Osteoblast (primary cell): ENCODE measurements around the gene TLR3. TPM values are rescaled to one million over a fixed set of nuclear protein-coding genes. Genes with fewer than 3 reads are reported as not detected.

Experiments
- DNase-seq: peaks from one replicate; pipeline ENCODE4 v3.0.0; 2011; ENCODE audit warnings: low spot score, mixed read lengths; ENCODE audit not compliant: insufficient read length; ENCODE audit errors: missing footprints
- H2AFZ ChIP-seq: 2 replicates; pipeline ENCODE4 v1.6.0; 2011; ENCODE audit warnings: mild to moderate bottlenecking, low read length
- H3K27ac ChIP-seq: 2 replicates; pipeline ENCODE4 v1.5.1; 2011; ENCODE audit warnings: mild to moderate bottlenecking, low read depth, low read length, moderate library complexity
- H3K27me3 ChIP-seq: 2 replicates; pipeline ENCODE4 v1.6.0; 2012; ENCODE audit warnings: mild to moderate bottlenecking, control low read depth, inconsistent platforms, low read length, moderate library complexity; ENCODE audit not compliant: insufficient read depth
- H3K36me3 ChIP-seq: 2 replicates; pipeline ENCODE4 v1.5.1; 2011; ENCODE audit warnings: mild to moderate bottlenecking, low read length, control low read depth, moderate library complexity; ENCODE audit not compliant: insufficient read depth
- H3K4me1 ChIP-seq: 2 replicates; pipeline ENCODE4 v1.5.1; 2011; ENCODE audit warnings: mild to moderate bottlenecking, low read length, control low read depth, moderate library complexity; ENCODE audit not compliant: insufficient read depth
- H3K4me2 ChIP-seq: 2 replicates; pipeline ENCODE4 v1.6.0; 2011; ENCODE audit warnings: mild to moderate bottlenecking, low read length; ENCODE audit not compliant: insufficient read depth
- H3K4me3 ChIP-seq: fragments of 200-600 bp; sonication (generic); 3 replicates; pipeline ENCODE4 v1.5.1; 2012; ENCODE audit warnings: mild to moderate bottlenecking, low read length, inconsistent platforms; ENCODE audit not compliant: insufficient read depth
- H3K79me2 ChIP-seq: 2 replicates; pipeline ENCODE4 v1.6.0; 2012; ENCODE audit warnings: mild to moderate bottlenecking, low read length, control low read depth, inconsistent platforms; ENCODE audit not compliant: insufficient read depth
- H3K9me3 ChIP-seq: 2 replicates; pipeline ENCODE4 v1.5.1; 2011; ENCODE audit warnings: low read depth, low read length, control low read depth
- H4K20me1 ChIP-seq: 2 replicates; pipeline ENCODE4 v1.6.0; 2012; ENCODE audit warnings: mild to moderate bottlenecking, low read length, control low read depth; ENCODE audit not compliant: insufficient read depth
- total RNA-seq: library from RNA; depleted of rRNA; stranded (reverse); fragments of >200 nt; gene quantifications from 2 replicates; pipeline ENCODE4 v1.2.3, GENCODE V29; 2012
- TF ChIP-seq, protein P1 (sequence below): IDR thresholded peaks from 2 replicates; pipeline ENCODE4 v1.5.1; 2011; ENCODE audit warnings: mild to moderate bottlenecking, low read depth, low read length, moderate library complexity; ENCODE audit errors: extremely low read depth

TLR3 gene
- total RNA-seq, 1 donor, result 8.0 TPM

DNA sequence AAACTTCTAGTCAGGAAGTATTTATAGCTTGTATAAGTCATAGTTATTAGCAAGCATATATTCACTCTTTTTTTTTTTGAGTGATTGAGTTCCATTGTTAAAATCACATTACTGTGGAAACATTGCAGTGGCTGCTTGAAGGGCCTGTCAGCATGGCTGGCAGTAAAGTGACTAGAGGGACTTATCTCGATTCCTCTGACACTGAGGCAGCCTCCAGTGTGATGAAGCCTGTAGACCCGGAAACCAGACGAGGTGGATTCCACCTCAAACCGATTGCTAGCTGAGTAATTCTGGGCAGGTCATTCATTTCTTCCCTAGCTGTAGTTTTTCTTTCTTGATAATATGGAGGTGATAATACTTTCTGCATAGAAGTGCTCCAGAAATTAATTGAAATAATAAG, 40.3 kb downstream of the TLR3 start:
- Histone ChIP-seq H3K4me1 (no peaks in the 10 kb centered on the region), H3K4me2 (no peak overlapping the region), H3K9me3 (no peaks in the 10 kb centered on the region), H3K79me2 (no peaks in the 10 kb centered on the region), H3K4me3 (no peak overlapping the region), H3K27me3 (peaks cover 21% of the 10 kb centered on the region), H3K27ac (no peak overlapping the region), H3K36me3 (no peaks in the 10 kb centered on the region), H4K20me1 (no peaks in the 10 kb centered on the region), H2AFZ (no peak overlapping the region)
- TF ChIP-seq, protein P1, sequence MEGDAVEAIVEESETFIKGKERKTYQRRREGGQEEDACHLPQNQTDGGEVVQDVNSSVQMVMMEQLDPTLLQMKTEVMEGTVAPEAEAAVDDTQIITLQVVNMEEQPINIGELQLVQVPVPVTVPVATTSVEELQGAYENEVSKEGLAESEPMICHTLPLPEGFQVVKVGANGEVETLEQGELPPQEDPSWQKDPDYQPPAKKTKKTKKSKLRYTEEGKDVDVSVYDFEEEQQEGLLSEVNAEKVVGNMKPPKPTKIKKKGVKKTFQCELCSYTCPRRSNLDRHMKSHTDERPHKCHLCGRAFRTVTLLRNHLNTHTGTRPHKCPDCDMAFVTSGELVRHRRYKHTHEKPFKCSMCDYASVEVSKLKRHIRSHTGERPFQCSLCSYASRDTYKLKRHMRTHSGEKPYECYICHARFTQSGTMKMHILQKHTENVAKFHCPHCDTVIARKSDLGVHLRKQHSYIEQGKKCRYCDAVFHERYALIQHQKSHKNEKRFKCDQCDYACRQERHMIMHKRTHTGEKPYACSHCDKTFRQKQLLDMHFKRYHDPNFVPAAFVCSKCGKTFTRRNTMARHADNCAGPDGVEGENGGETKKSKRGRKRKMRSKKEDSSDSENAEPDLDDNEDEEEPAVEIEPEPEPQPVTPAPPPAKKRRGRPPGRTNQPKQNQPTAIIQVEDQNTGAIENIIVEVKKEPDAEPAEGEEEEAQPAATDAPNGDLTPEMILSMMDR, result no peak
- no peak for DNase-seq

DNA sequence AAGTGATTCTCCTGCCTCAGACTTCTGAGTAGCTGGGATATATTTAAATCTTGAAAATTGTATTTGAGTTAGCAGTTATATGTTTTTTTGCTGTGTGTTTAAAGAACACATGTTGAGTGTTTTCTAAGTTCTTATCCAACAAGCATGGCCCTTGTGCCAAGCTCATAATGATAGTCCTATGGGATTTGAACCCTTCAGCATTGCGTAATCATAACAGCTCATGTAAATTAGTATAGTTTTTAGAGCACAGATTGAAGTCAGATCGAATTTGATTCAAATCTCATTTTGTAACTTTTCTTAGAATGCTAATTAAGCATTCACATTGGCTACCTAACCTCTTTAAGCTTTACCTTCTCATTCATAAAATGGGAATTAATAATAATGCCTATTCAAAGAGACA, 47.7 kb downstream of the TLR3 start:
- DNase-seq, result no peak
- Histone ChIP-seq H3K4me1 (no peaks in the 10 kb centered on the region), H3K36me3 (no peaks in the 10 kb centered on the region), H4K20me1 (no peaks in the 10 kb centered on the region), H3K79me2 (no peaks in the 10 kb centered on the region), H3K4me2 (no peak overlapping the region), H3K9me3 (no peaks in the 10 kb centered on the region), H3K4me3 (no peak overlapping the region), H3K27me3 (no peaks in the 10 kb centered on the region), H2AFZ (no peak overlapping the region), H3K27ac (no peak overlapping the region)
- TF ChIP-seq, protein P1, result no peak

DNA sequence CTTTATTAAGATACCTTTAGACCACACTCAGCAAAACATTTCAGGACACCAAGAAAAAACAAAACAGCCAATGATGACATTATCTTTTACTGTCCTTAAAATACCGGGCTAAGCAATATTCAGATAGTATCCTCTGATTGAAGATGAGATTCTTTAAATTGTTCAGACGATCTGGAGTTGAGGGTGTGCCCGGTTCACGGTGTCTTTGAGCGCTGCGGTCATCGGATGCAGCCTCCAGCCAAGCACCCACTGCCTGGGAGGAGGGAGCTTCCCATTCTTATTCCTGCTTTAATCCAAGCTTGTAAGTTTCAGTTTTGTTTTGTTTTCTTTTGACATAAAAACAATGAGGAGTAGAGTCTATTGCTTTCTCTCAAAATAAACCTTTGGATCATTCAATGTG, 49.6 kb downstream of the TLR3 start:
- TF ChIP-seq, protein P1, result no peak
- no peaks in the 10 kb centered on the region for H3K36me3 ChIP-seq
- no peaks in the 10 kb centered on the region for H3K9me3 ChIP-seq
- H3K4me3 ChIP-seq, result no peak overlapping the region
- H3K27me3 ChIP-seq, result no peaks in the 10 kb centered on the region
- H3K27ac ChIP-seq, result no peak overlapping the region
- H3K4me2 ChIP-seq, result no peak overlapping the region
- no peaks in the 10 kb centered on the region for H4K20me1 ChIP-seq
- no peaks in the 10 kb centered on the region for H3K4me1 ChIP-seq
- no peak overlapping the region for H2AFZ ChIP-seq
- H3K79me2 ChIP-seq, result no peaks in the 10 kb centered on the region
- no peak for DNase-seq

DNA sequence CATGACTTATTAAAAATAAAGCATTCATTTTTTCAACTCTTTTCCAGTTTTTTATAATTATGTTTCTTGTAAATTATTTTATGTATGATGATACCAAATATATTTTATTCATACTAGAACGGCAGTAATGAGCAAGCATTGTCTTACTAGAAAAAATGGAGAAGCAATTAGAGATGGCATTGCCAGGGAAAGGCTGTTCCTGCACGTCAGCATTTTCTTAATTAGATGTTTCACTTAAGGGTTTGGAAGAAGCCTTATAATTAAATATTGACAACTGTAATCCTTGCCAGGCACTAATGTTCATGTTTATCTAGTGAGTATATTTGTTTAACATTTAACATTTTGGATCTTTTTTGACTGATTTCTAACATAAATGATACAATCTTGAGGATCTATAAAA, 52.1 kb downstream of the TLR3 start:
- Histone ChIP-seq H3K79me2 (no peaks in the 10 kb centered on the region), H3K4me3 (no peak overlapping the region), H4K20me1 (no peaks in the 10 kb centered on the region), H2AFZ (no peak overlapping the region), H3K4me2 (no peak overlapping the region), H3K4me1 (no peaks in the 10 kb centered on the region), H3K36me3 (no peaks in the 10 kb centered on the region), H3K9me3 (no peaks in the 10 kb centered on the region), H3K27ac (no peak overlapping the region), H3K27me3 (no peaks in the 10 kb centered on the region)
- DNase-seq, result no peak
- TF ChIP-seq, protein P1, result no peak
